ENCODE measurements around the gene LRRC8A.
A peak's percentile ranks its signal among the peaks of the same experiment; 100 is the strongest.
"Not testable (repeated sequence)": the region's sequence is repeated elsewhere in the genome, so short reads cannot be mapped to it uniquely, and the experiment has no call there.

The LRRC8A gene

GRCh38 chr9:128870128-128870940 lies 11.6 kb upstream of the LRRC8A start:
- no peak for DNase-seq

DNA sequence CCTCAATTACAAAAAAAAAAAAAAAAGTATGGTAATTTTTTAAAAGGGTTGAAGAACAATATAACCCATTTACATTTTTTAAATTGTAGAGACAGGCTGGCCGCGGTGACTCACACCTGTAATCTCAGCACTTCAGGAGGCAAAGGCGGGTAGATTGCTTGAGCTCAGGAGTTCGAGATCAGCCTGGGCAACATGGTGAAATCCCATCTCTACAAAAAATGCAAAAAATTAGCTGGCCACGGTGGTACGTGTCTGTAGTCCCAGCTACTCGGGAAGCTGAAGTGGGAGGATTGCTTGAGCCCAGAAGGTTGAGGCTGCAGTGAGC lies 11.0 kb upstream of the LRRC8A start:
- DNase-seq = not testable (repeated sequence)

GRCh38 chr9:128877852-128878251 lies 4.1 kb upstream of the LRRC8A start:
- DNase-seq = no peak

DNA sequence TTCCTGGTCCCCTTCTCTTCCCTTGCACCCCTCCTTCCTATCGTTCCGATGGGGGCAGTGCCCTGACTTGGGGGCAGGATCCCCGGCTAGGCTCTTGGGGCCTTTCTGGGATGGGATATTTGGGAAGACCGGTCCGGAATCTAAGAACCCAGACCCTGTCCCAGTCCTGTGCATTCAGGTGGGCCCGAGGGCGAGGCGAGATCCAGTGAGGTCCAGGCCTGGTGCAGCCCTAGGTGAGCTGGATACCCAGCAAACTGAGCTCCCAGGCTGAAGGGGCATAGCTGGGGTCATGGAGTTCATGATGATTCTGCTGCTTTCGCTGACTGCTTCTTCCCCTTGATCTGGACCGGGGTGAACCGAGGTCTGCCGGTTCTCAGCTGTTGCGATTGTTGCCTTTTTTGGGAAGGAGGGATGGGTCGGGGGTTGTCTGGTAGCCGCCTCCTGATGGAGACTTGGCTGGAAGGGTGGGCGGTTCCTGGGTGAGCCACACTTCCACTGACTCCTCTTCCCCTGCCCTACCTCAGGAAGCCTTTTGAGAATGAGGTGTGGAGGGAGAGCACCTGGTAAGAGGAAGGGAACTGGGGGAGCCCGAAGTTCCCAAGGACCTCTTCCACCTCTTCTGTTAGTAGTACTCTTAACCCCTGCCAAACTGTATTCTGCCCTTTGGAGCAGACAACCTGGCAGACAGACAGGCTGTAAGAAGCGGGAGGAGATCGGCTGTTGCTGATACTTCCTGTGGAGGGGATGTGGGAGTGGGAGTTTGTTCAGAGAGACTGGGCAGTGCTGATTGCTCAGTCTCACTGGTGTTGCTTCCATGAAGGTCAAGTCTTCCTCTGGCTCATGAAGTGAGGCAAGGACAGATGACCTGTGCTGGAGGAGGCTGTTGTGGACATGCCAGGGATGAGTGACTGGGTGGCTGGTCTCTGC lies 1.0 kb downstream of the LRRC8A start:
- peak; percentile 50 for DNase-seq

GRCh38 chr9:128884164-128884563 lies 2.2 kb downstream of the LRRC8A start:
- no peak for DNase-seq

DNA sequence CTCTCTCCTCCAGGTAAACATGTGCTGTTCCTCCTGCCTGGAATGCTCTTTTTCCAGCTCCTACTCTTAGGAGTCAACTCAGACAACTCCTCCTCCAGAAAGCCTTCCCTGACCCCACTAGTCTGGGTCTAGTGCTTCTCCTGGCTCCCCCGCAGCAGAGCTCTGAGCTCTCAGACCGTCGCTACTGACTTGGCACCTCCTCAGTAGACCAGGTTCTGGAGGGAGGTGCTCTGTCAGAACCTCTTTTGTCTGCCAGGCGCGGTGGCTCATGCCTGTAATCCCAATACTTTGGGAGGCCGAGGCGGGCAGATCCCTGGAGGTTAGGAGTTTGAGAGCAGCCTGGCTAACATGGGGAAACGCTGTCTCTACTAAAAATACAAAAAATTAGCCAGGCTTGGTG lies 3.4 kb downstream of the LRRC8A start:
- DNase-seq = no peak

- DNase-seq = no peak
Observed at GRCh38 chr9:128885798-128886197, 3.9 kb downstream of the LRRC8A start.

- DNase-seq = no peak
Observed at GRCh38 chr9:128886211-128886891, 4.4 kb downstream of the LRRC8A start.

GRCh38 chr9:128887049-128887448 lies 5.1 kb downstream of the LRRC8A start:
- DNase-seq = no peak

DNA sequence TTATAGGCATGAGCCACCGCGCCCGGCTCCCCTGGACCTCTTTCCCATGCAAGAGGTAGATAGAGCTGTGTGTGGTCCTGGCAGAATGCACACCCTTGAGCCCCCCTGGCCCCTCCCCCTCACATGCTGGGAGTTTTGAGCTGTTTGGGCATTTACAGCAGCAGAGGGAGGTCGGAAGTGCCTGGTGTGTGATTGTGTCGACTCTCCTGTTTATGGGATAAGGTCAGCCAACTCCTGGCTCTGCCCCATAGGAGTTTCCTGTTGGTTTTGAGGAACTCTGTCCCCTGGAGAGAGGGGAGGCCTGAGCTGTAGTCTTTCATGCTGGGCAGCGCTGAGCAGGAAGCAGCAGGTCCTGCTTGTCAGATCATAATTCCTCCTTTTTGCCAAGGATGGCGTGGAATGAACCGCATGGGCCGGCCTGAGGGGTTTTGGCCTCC lies 6.0 kb downstream of the LRRC8A start:
- no peak for DNase-seq

GRCh38 chr9:128891321-128892220 lies 9.6 kb downstream of the LRRC8A start:
- no peak for DNase-seq

DNA sequence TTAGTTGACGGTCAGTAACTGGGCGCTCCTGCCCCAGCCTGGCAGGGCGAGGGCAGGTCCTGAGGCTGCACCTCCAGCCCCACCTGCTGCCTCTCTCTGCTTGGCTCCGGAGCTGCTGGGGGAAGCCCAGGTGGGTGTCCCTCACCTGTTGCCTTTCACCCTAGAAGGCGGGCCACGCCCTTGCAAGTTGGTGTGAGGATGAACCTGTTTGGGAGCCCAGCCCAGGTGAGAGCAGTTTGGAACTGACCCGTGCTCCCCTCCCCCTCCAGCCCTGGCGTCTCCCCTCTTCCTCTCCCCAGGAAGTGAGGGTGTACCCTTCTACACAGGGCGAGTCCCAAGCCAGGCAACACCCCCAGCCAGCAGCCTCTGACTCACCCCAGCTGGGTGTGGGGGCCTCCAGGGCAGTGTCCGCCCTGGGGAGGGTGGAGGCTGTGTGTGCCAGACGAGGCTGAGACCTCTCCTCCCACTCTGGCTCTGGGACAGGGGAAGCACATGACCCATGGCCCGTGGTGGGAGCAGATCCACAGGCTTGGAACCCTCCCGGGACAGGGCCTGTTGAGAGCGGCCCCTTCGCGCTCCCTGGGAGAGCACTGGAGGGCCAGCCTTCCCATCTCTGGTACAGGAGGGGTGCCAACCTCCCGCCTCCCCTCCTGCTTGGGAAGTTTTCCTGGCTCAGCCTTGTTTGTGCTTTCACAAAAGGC lies 10.4 kb downstream of the LRRC8A start:
- DNase-seq = peak; percentile 70

DNA sequence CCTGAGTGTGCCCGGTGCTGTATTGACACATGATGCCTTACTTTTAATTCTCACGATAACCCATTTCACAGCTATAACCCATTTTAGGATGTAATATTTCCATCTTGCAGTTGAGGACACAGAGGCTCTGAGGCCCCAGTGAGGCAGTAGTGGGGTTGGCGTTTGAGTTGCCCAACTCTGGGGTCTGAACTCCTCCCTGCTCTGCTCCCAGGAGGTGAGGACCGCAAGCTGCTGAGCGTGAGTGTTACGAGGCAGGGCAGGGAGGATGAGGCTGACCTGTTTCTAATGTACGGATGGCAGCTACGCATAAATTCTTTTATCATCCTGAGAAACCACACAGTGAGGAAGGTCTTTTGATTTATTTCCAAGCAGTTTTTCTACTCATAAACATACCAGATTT lies 11.4 kb downstream of the LRRC8A start:
- no peak for DNase-seq

DNA sequence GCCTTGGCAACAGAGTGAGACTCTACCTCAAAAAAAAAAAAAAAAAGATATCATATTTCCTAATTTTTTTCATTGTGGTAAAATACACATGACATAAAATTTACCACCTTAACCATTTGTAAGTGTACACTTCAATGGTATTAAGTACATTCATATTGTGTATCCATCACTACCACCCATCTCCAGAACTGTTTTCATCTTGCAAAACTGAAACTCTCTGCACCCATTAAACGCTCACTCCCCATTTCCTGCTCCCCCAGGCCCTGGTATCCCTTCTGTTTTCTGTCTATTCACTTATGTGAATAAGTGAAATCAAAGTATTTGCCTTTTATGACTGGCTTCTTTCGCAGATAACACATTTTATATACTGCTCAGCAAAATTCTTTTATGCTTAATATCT lies 12.8 kb downstream of the LRRC8A start:
- no peak for DNase-seq

DNA sequence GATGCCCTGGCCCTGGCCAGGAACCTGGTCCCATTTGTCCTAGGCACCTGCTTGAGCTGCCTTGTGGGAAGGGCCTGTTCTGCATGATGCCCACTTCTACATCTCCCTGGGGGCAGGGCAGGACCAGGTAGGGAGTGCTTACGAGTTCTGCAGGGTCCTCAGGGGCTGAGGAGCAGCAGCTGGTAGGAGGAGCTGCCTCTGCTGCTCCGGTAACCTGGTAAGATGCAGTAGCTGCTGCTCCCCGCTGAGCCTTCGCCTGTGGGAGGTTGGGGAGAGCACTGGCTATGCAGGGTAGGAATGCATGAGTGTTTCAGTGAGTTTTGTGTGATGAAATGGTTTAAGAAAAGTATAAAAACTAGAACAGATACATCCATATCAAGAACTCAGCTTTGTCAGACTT lies 13.6 kb downstream of the LRRC8A start:
- no peak for DNase-seq

- DNase-seq = no peak
Observed at GRCh38 chr9:128898382-128898781, 16.4 kb downstream of the LRRC8A start.

DNA sequence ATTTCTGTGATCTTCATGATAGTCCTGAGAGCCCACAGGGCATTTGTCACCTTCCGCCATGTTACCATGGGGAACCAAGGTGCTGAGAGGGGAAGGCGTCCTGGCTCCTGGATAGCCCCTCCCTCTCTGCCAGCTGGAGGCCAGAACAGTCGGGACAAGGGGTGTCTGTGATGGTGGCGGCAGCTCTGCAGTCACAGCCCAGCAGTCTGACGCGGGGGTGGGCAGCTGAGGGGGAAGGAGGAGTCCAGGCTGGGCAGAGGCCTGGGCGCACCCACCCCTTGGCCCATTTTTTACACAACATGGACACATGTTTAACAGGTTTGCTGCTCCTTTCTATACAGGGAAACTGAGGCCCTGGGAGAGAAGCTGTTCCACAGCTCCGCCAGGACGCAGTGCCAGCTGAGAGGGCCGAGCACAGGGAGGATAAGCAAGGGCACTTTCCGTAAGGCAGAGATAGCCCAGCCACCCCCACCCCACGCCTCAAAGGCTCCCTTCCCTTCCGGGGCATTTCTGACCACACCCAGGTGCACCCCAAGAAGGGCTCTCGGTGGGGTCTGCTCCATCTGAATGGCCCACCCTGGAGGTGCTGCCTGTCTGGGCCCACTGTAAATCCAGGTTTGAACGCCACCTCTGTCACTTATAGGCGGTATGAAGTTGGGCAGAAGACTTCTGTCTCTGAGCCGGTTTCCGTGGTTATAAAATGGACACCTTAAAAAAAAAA lies 17.1 kb downstream of the LRRC8A start:
- DNase-seq = no peak

DNA sequence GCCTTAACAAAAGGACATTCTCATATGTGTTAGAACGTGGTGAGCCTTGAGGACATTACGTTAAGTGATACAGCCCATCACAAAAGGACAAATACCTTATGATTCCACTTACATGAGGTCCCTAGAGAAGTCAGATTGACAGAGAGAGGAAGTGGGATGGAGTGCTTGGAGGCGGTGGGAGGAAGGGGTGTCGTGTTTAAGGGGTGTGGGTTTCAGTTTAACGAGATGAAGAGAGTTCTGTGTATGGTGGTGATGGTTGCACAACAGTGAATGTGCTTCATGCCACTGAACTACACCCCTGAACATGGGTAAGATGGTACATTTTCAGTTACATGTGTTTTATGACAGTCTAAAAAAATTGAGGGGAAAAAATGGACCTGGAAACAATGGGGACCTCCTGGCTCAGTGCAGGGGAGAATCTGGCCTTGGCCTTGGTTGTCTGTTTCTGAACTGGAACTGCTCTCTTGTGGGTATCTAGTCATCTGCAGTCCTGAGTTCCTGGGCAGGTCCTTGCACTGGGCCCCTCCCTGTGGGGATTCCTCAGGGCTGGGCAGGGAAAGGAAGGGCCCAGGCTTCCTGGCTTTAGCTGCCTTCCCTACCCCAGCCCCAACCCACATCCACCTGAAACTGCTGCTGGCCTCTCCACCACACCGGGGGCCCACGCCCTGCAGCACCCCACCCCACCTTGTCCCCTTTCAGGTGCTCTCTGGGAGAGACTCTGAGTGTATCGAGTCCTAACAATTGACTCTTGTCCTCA lies 17.8 kb downstream of the LRRC8A start:
- no peak for DNase-seq

DNA sequence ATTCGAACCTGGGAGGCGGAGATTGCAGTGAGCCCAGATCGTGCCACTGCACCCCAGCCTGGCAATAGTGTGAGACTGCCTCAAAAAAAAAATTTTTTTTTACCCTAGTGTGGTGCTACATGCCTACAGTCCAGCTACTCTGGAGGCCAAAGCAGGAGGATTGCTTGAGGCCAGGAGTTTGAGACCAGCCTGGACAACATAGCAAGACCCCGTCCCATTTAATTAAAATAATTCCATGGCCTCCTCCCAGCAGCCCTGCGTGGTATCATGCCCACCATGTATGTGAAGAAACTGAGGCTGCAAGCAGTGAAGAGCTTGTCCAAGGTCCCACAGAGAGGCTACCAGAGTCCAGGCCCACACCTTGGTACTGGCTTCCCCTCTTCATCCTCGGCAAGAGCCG lies 19.4 kb downstream of the LRRC8A start:
- no peak for DNase-seq

- no peak for DNase-seq
Observed at GRCh38 chr9:128901822-128902221, 19.9 kb downstream of the LRRC8A start.

All from right hindlimb (tissue), 1 donor.